DOHH2 (cell line): ENCODE data around the gene KCTD13.

ENCODE experiments used
- EZH2phosphoT487 ChIP-seq: fragments of 200-600 bp; sonication (generic); IDR thresholded peaks from 2 replicates; pipeline ENCODE4 v1.6.1; 2017; ENCODE audit warnings: borderline replicate concordance, mild to moderate bottlenecking, antibody characterized with exemption, low read length, moderate library complexity, mixed read lengths
- TF ChIP-seq, protein P1 (sequence below): fragments of 200-600 bp; sonication (generic); IDR thresholded peaks from one replicate; pipeline ENCODE4 v1.5.1; 2014; ENCODE audit warnings: antibody characterized with exemption, mild to moderate bottlenecking, low read depth, low read length; ENCODE audit not compliant: poor library complexity, severe bottlenecking

DNA sequence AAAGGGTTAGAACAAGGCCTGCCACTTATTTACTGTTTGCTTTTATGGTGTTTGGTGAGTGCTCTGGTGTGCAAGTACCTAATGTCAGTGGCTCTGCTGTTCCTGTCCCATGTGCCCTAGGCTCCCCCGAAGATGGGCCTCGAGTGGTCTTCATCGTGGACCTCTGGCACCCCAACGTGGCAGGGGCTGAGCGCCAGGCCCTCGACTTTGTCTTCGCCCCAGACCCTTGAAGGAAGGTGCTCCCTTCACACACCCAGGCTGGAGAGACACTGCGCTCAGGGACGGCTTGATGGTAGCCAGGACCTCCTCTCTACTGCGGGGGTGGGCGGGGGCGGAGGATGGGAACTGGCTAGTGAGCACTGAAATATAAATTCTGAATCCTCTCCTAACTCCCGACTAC, 20.4 kb downstream of the KCTD13 start:
- TF ChIP-seq, protein P1, sequence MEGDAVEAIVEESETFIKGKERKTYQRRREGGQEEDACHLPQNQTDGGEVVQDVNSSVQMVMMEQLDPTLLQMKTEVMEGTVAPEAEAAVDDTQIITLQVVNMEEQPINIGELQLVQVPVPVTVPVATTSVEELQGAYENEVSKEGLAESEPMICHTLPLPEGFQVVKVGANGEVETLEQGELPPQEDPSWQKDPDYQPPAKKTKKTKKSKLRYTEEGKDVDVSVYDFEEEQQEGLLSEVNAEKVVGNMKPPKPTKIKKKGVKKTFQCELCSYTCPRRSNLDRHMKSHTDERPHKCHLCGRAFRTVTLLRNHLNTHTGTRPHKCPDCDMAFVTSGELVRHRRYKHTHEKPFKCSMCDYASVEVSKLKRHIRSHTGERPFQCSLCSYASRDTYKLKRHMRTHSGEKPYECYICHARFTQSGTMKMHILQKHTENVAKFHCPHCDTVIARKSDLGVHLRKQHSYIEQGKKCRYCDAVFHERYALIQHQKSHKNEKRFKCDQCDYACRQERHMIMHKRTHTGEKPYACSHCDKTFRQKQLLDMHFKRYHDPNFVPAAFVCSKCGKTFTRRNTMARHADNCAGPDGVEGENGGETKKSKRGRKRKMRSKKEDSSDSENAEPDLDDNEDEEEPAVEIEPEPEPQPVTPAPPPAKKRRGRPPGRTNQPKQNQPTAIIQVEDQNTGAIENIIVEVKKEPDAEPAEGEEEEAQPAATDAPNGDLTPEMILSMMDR: no peak
- TF ChIP-seq EZH2phosphoT487: no peak
